ENCODE data around the gene PHLDB3.

PHLDB3 gene

GRCh38 chr19:43511324-43511723, 6.8 kb upstream of the PHLDB3 start:
- H3K4me2 ChIP-seq (ENCODE audit: low read length) = no peak overlapping the region
- TF ChIP-seq CTCF (IDR thresholded peaks at IDR 0.05) = no peak
- no peaks in the 10 kb centered on the region for H3K4me1 ChIP-seq
- no peaks in the 10 kb centered on the region for H3K9me3 ChIP-seq (ENCODE audit: control insufficient read depth, low read length)
- H3K27ac ChIP-seq = no peak overlapping the region
- H3K27me3 ChIP-seq (ENCODE audit: control insufficient read depth, insufficient read depth, low read length) = no peaks in the 10 kb centered on the region
- H3K4me3 ChIP-seq (ENCODE audit: low read depth, low read length) = no peak overlapping the region
- no peak overlapping the region for H3K9ac ChIP-seq
- H2AFZ ChIP-seq = no peak overlapping the region
- no peaks in the 10 kb centered on the region for H3K36me3 ChIP-seq (ENCODE audit: control insufficient read depth, insufficient read depth, low read length)
- no peaks in the 10 kb centered on the region for H3K79me2 ChIP-seq

DNA sequence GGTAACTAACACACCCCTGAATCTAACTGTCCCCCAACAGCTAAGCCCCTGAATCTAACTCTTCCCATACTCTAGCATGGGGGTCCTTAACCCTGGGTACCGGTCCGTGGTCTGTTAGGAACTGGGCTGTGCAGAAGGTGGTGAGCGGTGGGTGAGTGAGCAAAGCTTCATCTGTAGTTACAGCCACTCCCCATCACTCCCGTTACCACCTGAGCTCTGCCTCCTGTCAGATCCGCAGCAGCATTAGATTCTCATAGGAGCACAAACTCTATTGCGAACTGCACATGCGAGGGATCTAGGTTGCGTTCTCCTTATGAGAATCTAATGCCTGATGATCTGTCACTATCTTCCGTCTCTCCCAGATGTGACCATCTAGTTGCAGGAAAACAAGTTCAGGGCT, 6.2 kb upstream of the PHLDB3 start:
- Histone ChIP-seq H3K9ac (no peak overlapping the region), H3K36me3 (ENCODE audit: control insufficient read depth, insufficient read depth, low read length) (no peaks in the 10 kb centered on the region), H3K27me3 (ENCODE audit: control insufficient read depth, insufficient read depth, low read length) (no peaks in the 10 kb centered on the region)

GRCh38 chr19:43507880-43508279, 3.3 kb upstream of the PHLDB3 start:
- H3K27me3 ChIP-seq (ENCODE audit: control insufficient read depth, insufficient read depth, low read length) = no peaks in the 10 kb centered on the region
- H2AFZ ChIP-seq = no peak overlapping the region
- no peaks in the 10 kb centered on the region for H3K79me2 ChIP-seq
- no peak overlapping the region for H3K9ac ChIP-seq
- H3K4me3 ChIP-seq (ENCODE audit: low read depth, low read length) = no peak overlapping the region
- no peaks in the 10 kb centered on the region for H3K36me3 ChIP-seq (ENCODE audit: control insufficient read depth, insufficient read depth, low read length)
- no peak overlapping the region for H3K27ac ChIP-seq
- no peak for TF ChIP-seq CTCF (IDR thresholded peaks at IDR 0.05)
- H3K4me1 ChIP-seq = peaks cover 6% of the 10 kb centered on the region
- H3K9me3 ChIP-seq (ENCODE audit: control insufficient read depth, low read length) = no peaks in the 10 kb centered on the region
- no peak overlapping the region for H3K4me2 ChIP-seq (ENCODE audit: low read length)

More for the DNA sequence above, 6.2 kb upstream of the PHLDB3 start:
- H3K4me3 ChIP-seq (ENCODE audit: low read depth, low read length) = no peak overlapping the region
- no peak for TF ChIP-seq CTCF (IDR thresholded peaks at IDR 0.05)
- no peaks in the 10 kb centered on the region for H3K4me1 ChIP-seq
- H3K4me2 ChIP-seq (ENCODE audit: low read length) = no peak overlapping the region
- H3K9me3 ChIP-seq (ENCODE audit: control insufficient read depth, low read length) = no peaks in the 10 kb centered on the region
- H2AFZ ChIP-seq = no peak overlapping the region
- H3K79me2 ChIP-seq = no peaks in the 10 kb centered on the region
- no peak overlapping the region for H3K27ac ChIP-seq

DNA sequence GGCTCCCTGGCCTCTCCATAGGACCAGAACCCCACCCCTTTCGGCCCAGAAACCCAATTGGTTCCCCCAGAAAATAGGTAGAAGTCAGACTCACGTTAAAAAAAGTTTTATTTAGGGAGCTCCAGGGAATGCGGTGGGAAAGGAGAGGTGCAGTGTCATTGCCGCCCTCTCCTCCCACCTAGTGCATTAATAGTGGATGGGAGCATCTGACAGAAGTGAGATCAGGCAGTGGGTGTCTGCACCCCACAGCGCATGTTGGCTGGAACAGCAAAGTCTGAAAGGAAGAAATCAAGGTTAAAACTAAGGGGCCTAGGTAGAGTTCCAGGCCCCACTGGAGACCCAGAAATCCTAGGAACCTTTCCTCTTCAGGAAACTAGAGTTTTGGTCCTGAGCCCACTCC, 2.1 kb upstream of the PHLDB3 start:
- H3K27ac ChIP-seq = no peak overlapping the region
- H3K36me3 ChIP-seq (ENCODE audit: control insufficient read depth, insufficient read depth, low read length) = no peaks in the 10 kb centered on the region
- no peak overlapping the region for H3K4me2 ChIP-seq (ENCODE audit: low read length)
- no peak overlapping the region for H2AFZ ChIP-seq
- H3K27me3 ChIP-seq (ENCODE audit: control insufficient read depth, insufficient read depth, low read length) = no peaks in the 10 kb centered on the region
- no peak for TF ChIP-seq CTCF (IDR thresholded peaks at IDR 0.05)
- H3K4me3 ChIP-seq (ENCODE audit: low read depth, low read length) = no peak overlapping the region
- no peaks in the 10 kb centered on the region for H3K9me3 ChIP-seq (ENCODE audit: control insufficient read depth, low read length)
- H3K4me1 ChIP-seq = peaks cover 6% of the 10 kb centered on the region
- H3K9ac ChIP-seq = no peak overlapping the region
- no peaks in the 10 kb centered on the region for H3K79me2 ChIP-seq

DNA sequence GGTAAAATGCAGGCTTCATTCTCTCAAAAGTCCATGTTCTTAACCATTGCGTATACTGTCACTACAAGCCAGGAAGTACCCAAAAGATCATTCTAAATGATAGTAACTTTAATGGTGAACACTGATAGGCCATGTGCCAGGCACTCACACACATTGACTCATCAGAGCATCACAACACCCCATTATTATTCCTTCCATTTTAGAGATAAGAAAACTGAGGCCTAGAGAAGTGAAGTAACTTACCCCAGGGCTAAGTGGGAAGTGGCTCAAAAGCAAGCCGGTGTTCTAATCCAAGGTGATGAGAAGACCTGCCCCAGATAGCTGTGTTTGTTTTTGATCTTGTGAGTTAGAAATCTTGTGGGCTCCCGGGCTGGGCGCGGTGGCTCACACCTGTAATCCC, 1.4 kb upstream of the PHLDB3 start:
- Histone ChIP-seq H3K9me3 (ENCODE audit: control insufficient read depth, low read length) (no peaks in the 10 kb centered on the region), H3K4me2 (ENCODE audit: low read length) (no peak overlapping the region), H2AFZ (no peak overlapping the region), H3K4me3 (ENCODE audit: low read depth, low read length) (no peak overlapping the region), H3K27ac (no peak overlapping the region), H3K36me3 (ENCODE audit: control insufficient read depth, insufficient read depth, low read length) (no peaks in the 10 kb centered on the region), H3K9ac (no peak overlapping the region), H3K4me1 (peaks cover 6% of the 10 kb centered on the region), H3K27me3 (ENCODE audit: control insufficient read depth, insufficient read depth, low read length) (no peaks in the 10 kb centered on the region), H3K79me2 (no peaks in the 10 kb centered on the region)
- TF ChIP-seq CTCF (IDR thresholded peaks at IDR 0.05) = no peak
